ENCODE data around the gene KHDC3L. TPM values are rescaled to one million over a fixed set of nuclear protein-coding genes. Genes with fewer than 3 reads are reported as not detected.

Gene KHDC3L
- polyA plus RNA-seq, 3 donors, result not detected

DNA sequence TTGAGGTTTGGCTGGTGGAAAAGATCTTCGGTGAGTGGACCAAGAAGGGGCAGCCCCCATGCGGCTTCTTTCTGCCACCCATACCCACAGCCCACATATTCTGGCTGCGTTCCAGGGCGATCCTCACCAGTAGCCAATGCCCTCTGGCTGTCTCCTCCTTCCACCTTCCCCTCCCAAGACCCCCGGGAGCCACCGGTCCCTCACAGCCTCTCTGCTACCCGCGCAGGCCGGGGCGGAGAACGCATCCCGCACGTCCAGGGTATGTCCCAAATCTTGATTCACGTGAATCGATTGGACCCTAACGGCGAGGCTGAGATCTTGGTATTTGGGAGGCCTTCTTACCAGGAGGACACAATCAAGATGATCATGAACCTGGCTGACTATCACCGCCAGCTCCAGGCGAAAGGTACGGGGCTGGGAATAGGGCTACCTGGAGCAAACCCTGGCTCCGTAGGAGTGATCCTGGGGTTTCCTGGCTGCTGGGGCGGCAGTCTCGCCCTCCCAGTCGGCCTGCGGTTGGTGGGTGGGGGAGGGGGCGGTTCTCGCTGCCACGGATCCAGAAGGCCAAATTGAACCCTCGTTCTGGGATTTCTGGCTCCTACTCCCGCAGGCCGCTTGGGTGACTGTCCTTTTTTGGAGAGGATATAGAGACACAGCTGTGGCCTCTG is 545 bp downstream of the KHDC3L start:
- TF ChIP-seq, protein P1, sequence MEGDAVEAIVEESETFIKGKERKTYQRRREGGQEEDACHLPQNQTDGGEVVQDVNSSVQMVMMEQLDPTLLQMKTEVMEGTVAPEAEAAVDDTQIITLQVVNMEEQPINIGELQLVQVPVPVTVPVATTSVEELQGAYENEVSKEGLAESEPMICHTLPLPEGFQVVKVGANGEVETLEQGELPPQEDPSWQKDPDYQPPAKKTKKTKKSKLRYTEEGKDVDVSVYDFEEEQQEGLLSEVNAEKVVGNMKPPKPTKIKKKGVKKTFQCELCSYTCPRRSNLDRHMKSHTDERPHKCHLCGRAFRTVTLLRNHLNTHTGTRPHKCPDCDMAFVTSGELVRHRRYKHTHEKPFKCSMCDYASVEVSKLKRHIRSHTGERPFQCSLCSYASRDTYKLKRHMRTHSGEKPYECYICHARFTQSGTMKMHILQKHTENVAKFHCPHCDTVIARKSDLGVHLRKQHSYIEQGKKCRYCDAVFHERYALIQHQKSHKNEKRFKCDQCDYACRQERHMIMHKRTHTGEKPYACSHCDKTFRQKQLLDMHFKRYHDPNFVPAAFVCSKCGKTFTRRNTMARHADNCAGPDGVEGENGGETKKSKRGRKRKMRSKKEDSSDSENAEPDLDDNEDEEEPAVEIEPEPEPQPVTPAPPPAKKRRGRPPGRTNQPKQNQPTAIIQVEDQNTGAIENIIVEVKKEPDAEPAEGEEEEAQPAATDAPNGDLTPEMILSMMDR (IDR thresholded peaks at IDR 0.05), result no peak
- Mint-ChIP-seq H3K4me1 (no peaks in the 10 kb centered on the region), H3K9me3 (peaks cover 3 to 11% (median 6%) of the 10 kb centered on the region in 7 donors), H3K27me3 (ENCODE audit: low read depth in 3 of 3) (peaks cover 1 to 6% (median 5%) of the 10 kb centered on the region in 3 donors), H3K4me3 (no peak overlapping the region), H3K27ac (no peak overlapping the region), H3K36me3 (no peaks in the 10 kb centered on the region)
- no peaks in the 10 kb centered on the region for H3K79me2 ChIP-seq (ENCODE audit: insufficient read depth, low read length)
- intact Hi-C loops (cut with micrococcal nuclease), result no loop called here
- H2AFZ ChIP-seq (ENCODE audit: insufficient read depth, low read depth, low read length, poor library complexity, severe bottlenecking), result no peak overlapping the region
- no peaks in the 10 kb centered on the region for H3K4me1 ChIP-seq (ENCODE audit: control insufficient read depth in 1 of 2, insufficient read depth in 2 of 2, low read length in 2 of 2)
- H3K4me3 ChIP-seq (replicated peaks in 1 of 3; ENCODE audit: low read depth in 2 of 3, low read length in 3 of 3), result no peak overlapping the region
- H3K9me3 ChIP-seq (replicated peaks in 1 of 2; ENCODE audit: control insufficient read depth in 1 of 2, insufficient read depth in 1 of 2, low read length in 2 of 2), result peaks cover 4 to 23% of the 10 kb centered on the region in 2 donors
- no peaks in the 10 kb centered on the region for H3K27me3 ChIP-seq (ENCODE audit: control insufficient read depth in 2 of 2, insufficient read depth in 2 of 2, low read length in 2 of 2)
- 98% methylated on average over 29 of the region's 31 CpGs for WGBS (ENCODE audit: insufficient coverage)
- H3K4me2 ChIP-seq (replicated peaks; ENCODE audit: extremely low read depth, low read length, poor library complexity, severe bottlenecking), result no peak overlapping the region
- no peak for DNase-seq
- no peak overlapping the region for H3K27ac ChIP-seq (ENCODE audit: low read depth in 1 of 2, low read length in 2 of 2)
- no peaks in the 10 kb centered on the region for H3K36me3 ChIP-seq (replicated peaks in 1 of 2; ENCODE audit: control insufficient read depth in 1 of 2, insufficient read depth in 2 of 2, low read length in 2 of 2)
- no peaks in the 10 kb centered on the region for H4K20me1 ChIP-seq (ENCODE audit: insufficient read depth, low read length)
- no peak overlapping the region for H3K9ac ChIP-seq (ENCODE audit: insufficient read depth, low read length, poor library complexity, severe bottlenecking)

DNA sequence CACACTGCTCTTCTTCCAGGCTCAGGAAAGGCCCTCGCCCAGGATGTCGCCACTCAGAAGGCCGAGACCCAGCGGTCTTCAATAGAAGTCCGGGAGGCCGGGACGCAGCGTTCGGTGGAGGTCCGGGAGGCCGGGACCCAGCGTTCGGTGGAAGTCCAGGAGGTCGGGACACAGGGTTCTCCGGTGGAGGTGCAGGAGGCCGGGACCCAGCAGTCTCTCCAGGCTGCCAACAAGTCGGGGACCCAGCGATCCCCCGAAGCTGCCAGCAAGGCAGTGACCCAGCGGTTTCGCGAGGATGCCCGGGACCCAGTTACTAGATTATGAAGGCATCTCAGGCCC is 1.0 kb downstream of the KHDC3L start:
- H3K36me3 Mint-ChIP-seq, result no peaks in the 10 kb centered on the region
- Histone ChIP-seq H3K27me3 (ENCODE audit: control insufficient read depth in 2 of 2, insufficient read depth in 2 of 2, low read length in 2 of 2) (no peaks in the 10 kb centered on the region), H3K9ac (ENCODE audit: insufficient read depth, low read length, poor library complexity, severe bottlenecking) (no peak overlapping the region), H2AFZ (ENCODE audit: insufficient read depth, low read depth, low read length, poor library complexity, severe bottlenecking) (no peak overlapping the region), H3K36me3 (replicated peaks in 1 of 2; ENCODE audit: control insufficient read depth in 1 of 2, insufficient read depth in 2 of 2, low read length in 2 of 2) (no peaks in the 10 kb centered on the region), H3K79me2 (ENCODE audit: insufficient read depth, low read length) (no peaks in the 10 kb centered on the region), H3K4me3 (replicated peaks in 1 of 3; ENCODE audit: low read depth in 2 of 3, low read length in 3 of 3) (no peak overlapping the region), H3K4me1 (ENCODE audit: control insufficient read depth in 1 of 2, insufficient read depth in 2 of 2, low read length in 2 of 2) (no peaks in the 10 kb centered on the region), H3K9me3 (replicated peaks in 1 of 2; ENCODE audit: control insufficient read depth in 1 of 2, insufficient read depth in 1 of 2, low read length in 2 of 2) (peaks cover 4 to 23% of the 10 kb centered on the region in 2 donors), H3K27ac (ENCODE audit: low read depth in 1 of 2, low read length in 2 of 2) (no peak overlapping the region), H3K4me2 (replicated peaks; ENCODE audit: extremely low read depth, low read length, poor library complexity, severe bottlenecking) (no peak overlapping the region), H4K20me1 (ENCODE audit: insufficient read depth, low read length) (no peaks in the 10 kb centered on the region)
- TF ChIP-seq, protein P1 (IDR thresholded peaks at IDR 0.05), result no peak
- peaks cover 1 to 6% (median 5%) of the 10 kb centered on the region in 3 donors for H3K27me3 Mint-ChIP-seq (ENCODE audit: low read depth in 3 of 3)
- WGBS (ENCODE audit: insufficient coverage), result 98% methylated on average over 23 of the region's 23 CpGs
- intact Hi-C loops (cut with micrococcal nuclease), result no loop called here
- peaks cover 3 to 11% (median 6%) of the 10 kb centered on the region in 7 donors for H3K9me3 Mint-ChIP-seq
- H3K4me3 Mint-ChIP-seq, result no peak overlapping the region
- DNase-seq, result no peak
- H3K4me1 Mint-ChIP-seq, result no peaks in the 10 kb centered on the region
- no peak overlapping the region for H3K27ac Mint-ChIP-seq
